GM12801 (cell line): ENCODE data around the gene NUP188.

Experiments
- TF ChIP-seq, protein P1 (sequence below): IDR thresholded peaks from one replicate; pipeline ENCODE4 v1.5.1; 2011; ENCODE audit warnings: control low read depth; ENCODE audit not compliant: insufficient read length; ENCODE audit errors: extremely low read depth

NUP188 gene

DNA sequence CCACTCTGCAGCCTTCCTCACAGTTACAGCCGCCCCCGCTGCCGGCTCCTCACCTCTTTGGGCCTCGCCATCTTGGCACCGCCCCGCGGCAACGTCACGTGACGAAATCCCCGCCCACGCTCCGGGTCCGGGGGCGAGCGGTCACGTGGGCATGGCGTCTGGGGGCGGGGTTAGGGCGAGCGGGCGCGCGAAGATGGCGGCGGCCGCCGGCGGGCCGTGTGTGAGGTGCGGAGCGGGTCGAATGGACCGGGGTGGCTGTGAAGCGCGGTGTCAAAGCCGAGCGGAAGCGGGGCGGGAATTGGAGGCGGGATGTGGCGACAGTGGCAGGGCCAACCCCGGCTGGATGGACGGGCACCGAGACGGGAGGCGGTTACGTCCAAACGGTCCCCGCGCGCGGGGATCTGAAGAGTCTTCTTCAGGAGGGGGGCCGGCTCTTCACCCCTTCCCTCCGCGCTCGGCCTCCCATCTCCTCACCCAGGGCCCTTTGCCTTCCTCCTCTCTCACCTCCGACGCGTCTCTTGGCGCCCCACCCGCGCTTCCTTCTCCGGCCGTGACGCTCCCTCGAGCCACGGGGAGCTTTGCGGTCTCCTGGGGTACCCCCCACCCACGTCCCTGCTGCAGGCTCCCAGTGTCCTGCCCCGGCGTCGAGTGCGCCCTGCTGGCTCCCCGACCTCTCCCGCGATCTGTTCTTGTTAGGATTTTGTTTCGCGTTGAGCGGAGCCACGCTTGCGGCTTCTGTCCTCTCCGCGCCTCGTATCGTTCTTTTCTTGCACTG is at the start of gene NUP188, which contains the start of gene DOLK:
NUP188 (plus strand) TSS at position 173 of the 775 bp plus-strand sequence; CDS start at position 194, 21 bp downstream.
DOLK (minus strand) TSS at position 77 of the 775 bp plus-strand sequence. CDS start 300 bp downstream, outside the sequence.
- TF ChIP-seq, protein P1, sequence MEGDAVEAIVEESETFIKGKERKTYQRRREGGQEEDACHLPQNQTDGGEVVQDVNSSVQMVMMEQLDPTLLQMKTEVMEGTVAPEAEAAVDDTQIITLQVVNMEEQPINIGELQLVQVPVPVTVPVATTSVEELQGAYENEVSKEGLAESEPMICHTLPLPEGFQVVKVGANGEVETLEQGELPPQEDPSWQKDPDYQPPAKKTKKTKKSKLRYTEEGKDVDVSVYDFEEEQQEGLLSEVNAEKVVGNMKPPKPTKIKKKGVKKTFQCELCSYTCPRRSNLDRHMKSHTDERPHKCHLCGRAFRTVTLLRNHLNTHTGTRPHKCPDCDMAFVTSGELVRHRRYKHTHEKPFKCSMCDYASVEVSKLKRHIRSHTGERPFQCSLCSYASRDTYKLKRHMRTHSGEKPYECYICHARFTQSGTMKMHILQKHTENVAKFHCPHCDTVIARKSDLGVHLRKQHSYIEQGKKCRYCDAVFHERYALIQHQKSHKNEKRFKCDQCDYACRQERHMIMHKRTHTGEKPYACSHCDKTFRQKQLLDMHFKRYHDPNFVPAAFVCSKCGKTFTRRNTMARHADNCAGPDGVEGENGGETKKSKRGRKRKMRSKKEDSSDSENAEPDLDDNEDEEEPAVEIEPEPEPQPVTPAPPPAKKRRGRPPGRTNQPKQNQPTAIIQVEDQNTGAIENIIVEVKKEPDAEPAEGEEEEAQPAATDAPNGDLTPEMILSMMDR: no peak

GRCh38 chr9:128898382-128898781 is 49.1 kb upstream of the NUP188 start:
- TF ChIP-seq, protein P1: no peak

DNA sequence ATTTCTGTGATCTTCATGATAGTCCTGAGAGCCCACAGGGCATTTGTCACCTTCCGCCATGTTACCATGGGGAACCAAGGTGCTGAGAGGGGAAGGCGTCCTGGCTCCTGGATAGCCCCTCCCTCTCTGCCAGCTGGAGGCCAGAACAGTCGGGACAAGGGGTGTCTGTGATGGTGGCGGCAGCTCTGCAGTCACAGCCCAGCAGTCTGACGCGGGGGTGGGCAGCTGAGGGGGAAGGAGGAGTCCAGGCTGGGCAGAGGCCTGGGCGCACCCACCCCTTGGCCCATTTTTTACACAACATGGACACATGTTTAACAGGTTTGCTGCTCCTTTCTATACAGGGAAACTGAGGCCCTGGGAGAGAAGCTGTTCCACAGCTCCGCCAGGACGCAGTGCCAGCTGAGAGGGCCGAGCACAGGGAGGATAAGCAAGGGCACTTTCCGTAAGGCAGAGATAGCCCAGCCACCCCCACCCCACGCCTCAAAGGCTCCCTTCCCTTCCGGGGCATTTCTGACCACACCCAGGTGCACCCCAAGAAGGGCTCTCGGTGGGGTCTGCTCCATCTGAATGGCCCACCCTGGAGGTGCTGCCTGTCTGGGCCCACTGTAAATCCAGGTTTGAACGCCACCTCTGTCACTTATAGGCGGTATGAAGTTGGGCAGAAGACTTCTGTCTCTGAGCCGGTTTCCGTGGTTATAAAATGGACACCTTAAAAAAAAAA is 48.5 kb upstream of the NUP188 start:
- TF ChIP-seq, protein P1: no peak

DNA sequence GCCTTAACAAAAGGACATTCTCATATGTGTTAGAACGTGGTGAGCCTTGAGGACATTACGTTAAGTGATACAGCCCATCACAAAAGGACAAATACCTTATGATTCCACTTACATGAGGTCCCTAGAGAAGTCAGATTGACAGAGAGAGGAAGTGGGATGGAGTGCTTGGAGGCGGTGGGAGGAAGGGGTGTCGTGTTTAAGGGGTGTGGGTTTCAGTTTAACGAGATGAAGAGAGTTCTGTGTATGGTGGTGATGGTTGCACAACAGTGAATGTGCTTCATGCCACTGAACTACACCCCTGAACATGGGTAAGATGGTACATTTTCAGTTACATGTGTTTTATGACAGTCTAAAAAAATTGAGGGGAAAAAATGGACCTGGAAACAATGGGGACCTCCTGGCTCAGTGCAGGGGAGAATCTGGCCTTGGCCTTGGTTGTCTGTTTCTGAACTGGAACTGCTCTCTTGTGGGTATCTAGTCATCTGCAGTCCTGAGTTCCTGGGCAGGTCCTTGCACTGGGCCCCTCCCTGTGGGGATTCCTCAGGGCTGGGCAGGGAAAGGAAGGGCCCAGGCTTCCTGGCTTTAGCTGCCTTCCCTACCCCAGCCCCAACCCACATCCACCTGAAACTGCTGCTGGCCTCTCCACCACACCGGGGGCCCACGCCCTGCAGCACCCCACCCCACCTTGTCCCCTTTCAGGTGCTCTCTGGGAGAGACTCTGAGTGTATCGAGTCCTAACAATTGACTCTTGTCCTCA is 47.8 kb upstream of the NUP188 start:
- TF ChIP-seq, protein P1: no peak

GRCh38 chr9:128901379-128901778 is 46.1 kb upstream of the NUP188 start:
- TF ChIP-seq, protein P1: no peak

GRCh38 chr9:128901822-128902221 is 45.7 kb upstream of the NUP188 start:
- TF ChIP-seq, protein P1: no peak

GRCh38 chr9:128902351-128903078 is 45.0 kb upstream of the NUP188 start:
- TF ChIP-seq, protein P1: no peak
